K562 (cell line): Measurements from ENCODE around the gene MARCKSL1.

Source experiments
- CHD4 ChIP-seq: fragments of 200-600 bp; sonication (generic); IDR thresholded peaks from 3 replicates; pipeline ENCODE4 v1.6.1; 2012; ENCODE audit warnings: low read depth, mild to moderate bottlenecking, mixed read lengths, low read length, inconsistent platforms; ENCODE audit not compliant: insufficient read depth, insufficient replicate concordance, poor library complexity, severe bottlenecking
- CTCF ChIP-seq, 3 experiments: IDR thresholded peaks in 2 of 3; conservative IDR thresholded peaks in 1 of 3; 2 replicates each; pipeline ENCODE4 v1.5.1; 2011 to 2012; ENCODE audit warnings: low read length in 3 of 3, mild to moderate bottlenecking in 3 of 3, control low read depth in 2 of 3, improper control_type of control experiment in 1 of 3, inconsistent platforms in 1 of 3, low read depth in 1 of 3, mixed read lengths in 1 of 3, moderate library complexity in 1 of 3; ENCODE audit not compliant: insufficient read depth in 2 of 3
- EGR1 ChIP-seq: fragments of 450-650 bp; conservative IDR thresholded peaks from 2 replicates; pipeline ENCODE4 v1.6.1; 2017; ENCODE audit warnings: mild to moderate bottlenecking
- JUN ChIP-seq, 2 experiments: sonication (generic) in 1 of 2; formaldehyde crosslinking in 1 of 2; IDR thresholded peaks; 2 replicates each; pipeline versions ENCODE4 v1.6.1 to v1.8.0; 2012 to 2022; ENCODE audit warnings: borderline replicate concordance in 2 of 2, mild to moderate bottlenecking in 2 of 2, improper control_type of control experiment in 1 of 2, low read depth in 1 of 2, low read length in 1 of 2, missing genetic modification reagents in 1 of 2
- LARP7 ChIP-seq: fragments of 450-650 bp; IDR thresholded peaks from 2 replicates; pipeline ENCODE4 v1.6.1; 2016
- POLR2AphosphoS5 ChIP-seq: IDR thresholded peaks from 2 replicates; pipeline ENCODE4 v1.6.1; 2011; ENCODE audit warnings: mild to moderate bottlenecking, low read depth, low read length, moderate library complexity; ENCODE audit not compliant: control insufficient read depth, insufficient read depth

DNA sequence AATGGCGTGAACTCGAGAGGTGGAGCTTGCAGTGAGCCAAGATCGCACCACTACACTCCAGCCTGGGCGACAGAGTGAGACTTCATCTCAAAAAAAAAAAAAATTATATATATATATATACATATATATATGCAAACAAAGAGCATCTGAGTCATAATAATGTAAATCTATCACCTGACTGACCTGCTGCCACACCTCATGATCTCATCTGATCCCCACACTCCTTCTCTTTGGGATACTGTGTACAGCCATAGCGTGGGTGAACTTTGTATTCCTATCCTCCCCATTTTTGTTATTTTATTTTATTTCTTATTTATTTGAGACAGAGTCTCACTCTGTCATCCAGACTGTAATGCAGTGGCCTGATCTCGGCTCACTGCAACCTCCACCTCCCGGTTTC, 46.8 kb downstream of the MARCKSL1 start:
- TF ChIP-seq EGR1, result no peak
- TF ChIP-seq CTCF (IDR thresholded peaks at IDR 0.05 in 2 of 3, conservative IDR thresholded peaks at IDR 0.05 in 1 of 3; ENCODE audit: insufficient read depth in 2 of 3, low read depth in 1 of 3, low read length in 3 of 3), result no peak
- no peak for TF ChIP-seq LARP7
- no peak for TF ChIP-seq POLR2AphosphoS5
- TF ChIP-seq CHD4, result no peak
- no peak for TF ChIP-seq JUN (IDR thresholded peaks at IDR 0.05; ENCODE audit: borderline replicate concordance, low read depth, low read length)
- TF ChIP-seq JUN (CRISPR knock-in tag; IDR thresholded peaks at IDR 0.05; ENCODE audit: borderline replicate concordance), result no peak
